NCI-H1694 treated with DMSO at 0.1 percent for 48 hours (cell line): Measurements from ENCODE around the gene KIN.
"Not testable (repeated sequence)": the region's sequence is repeated elsewhere in the genome, so short reads cannot be mapped to it uniquely, and the experiment has no call there.

Experiments used
- DNase-seq: peaks from one replicate; lab custom pipeline; 2025; lab: John Stamatoyannopoulos, UW

The KIN gene

GRCh38 chr10:7734821-7735220, 53.0 kb downstream of the KIN start:
- no peak for DNase-seq

DNA sequence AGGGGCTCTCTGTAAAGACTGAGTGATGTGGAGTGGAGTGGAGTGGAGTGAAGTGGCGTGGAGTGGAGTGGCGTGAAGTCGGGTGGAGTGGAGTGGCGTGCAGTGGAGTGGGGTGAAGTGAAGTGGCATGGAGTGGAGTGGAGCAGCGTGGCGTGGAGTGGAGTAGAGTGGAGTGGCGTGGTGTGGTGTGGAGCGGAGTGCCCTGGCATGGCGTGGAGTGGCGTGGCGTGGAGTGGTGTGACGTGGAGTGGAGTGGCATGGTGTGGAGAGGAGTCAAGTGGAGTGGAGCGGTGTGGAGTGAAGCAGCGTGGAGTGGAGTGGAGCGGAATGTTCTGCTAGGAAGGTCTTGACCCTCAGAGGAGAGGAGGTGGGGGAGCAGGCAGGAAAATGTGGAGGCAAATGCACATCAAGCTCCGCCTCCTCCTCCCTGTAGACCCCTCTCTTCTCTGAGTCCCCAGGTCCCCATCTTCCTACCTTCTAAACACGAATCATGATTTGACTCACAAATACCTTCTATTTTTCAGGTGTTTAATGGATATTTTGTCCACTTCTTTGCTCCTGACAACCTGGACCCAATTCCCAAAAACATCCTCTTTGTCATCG, 64.8 kb downstream of the KIN start:
- no peak for DNase-seq

- no peak for DNase-seq
Measured at GRCh38 chr10:7720478-7720877, 67.3 kb downstream of the KIN start.

DNA sequence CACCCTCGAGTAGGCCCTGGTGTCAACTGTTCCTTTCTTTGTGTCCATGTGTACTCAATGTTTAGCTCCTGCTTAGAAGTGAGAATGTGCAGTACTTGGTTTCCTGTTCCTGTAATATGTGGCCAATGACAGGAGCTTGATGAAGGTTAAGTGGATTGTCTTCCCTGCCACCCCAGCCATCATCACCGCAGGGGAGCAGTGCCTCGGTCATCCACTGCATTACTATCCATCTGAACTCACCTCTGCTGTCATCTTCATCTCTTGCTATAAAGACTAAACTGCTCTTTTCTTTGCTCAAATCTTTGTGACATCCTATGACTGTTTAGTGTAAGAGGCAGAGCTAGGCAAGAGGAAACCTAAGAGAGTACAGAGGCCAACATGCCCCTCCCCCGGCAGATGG, 69.1 kb downstream of the KIN start:
- DNase-seq, result no peak

DNA sequence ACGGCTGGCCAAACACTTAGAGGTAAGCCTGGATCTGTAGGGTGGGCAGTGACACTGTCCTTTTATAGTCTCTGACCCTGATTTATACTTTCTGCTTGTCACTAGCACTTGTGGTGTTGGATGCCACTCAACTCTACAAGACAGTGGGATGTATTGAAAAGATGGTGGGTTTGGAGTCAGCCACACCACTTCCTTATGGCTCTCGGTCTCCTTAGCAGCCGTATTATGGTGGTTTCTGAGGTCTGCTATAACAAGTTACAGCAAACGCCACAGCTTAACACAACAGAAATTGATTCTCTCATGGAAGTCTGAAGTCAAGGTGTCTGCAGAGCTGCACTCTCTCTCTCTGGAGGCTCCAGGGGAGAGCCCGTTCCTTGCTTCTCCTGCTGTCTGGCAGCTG, 70.0 kb downstream of the KIN start:
- no peak for DNase-seq

GRCh38 chr10:7715515-7715914, 72.3 kb downstream of the KIN start:
- no peak for DNase-seq

DNA sequence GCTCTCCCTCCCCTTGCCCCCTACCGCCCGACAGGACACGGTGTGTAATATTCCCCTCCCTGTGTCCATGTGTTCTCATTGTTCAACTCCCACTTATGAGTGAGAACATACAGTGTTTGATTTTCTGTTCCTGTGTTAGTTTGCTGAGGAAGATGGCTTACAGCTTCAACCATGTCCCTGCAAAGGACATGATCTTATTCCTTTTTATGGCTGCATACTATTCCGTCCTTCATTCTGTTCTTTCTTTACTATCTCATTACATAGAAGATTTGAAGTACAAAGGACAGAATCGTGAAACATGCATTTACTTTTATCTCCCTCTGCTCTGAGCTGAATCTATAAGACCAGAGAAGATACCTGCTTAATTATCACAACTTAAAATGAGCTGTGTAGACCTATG, 76.7 kb downstream of the KIN start:
- not testable (repeated sequence) for DNase-seq

GRCh38 chr10:7710446-7710845, 77.3 kb downstream of the KIN start:
- DNase-seq, result no peak

DNA sequence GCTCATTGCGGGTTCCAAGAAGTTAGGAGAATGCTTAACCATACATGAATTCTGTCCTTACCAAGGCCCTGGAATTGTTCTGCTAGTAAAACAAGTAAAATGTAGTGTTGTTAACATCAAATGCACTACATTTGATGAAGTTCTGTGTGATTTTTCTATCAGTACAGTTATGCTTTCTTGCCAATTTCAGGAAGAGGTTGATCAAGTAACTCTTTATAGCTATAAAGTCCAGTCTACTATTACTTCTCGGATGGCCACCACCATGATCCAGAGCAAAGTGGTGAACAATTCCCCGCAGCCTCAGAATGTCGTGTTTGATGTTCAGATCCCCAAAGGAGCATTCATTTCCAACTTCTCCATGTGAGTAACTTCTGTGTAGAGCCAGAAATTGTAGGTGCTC, 79.0 kb downstream of the KIN start:
- DNase-seq, result no peak

- DNase-seq, result no peak
Measured at GRCh38 chr10:7707858-7708622, 79.8 kb downstream of the KIN start.

DNA sequence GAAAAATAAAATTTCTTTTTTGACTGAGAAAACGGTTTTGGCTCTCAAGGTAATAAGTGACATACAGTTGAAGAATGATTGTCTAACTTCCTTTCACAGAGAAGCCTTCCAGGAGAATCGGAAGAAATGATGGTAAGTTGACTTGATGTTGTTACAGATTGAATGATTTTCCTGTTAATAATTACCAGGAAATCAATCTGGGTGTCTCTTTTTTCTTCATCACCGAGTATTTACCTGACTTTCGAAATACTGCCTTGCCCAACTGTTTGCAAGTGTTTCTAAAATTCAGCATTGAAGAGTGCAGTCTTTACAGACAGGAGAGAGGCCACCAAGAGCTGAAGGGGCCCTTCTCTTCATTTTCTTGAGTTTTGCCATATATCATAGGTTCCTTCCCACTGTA, 80.7 kb downstream of the KIN start:
- DNase-seq, result no peak

- no peak for DNase-seq
Measured at GRCh38 chr10:7706534-7707073, 81.2 kb downstream of the KIN start.

GRCh38 chr10:7705341-7705740, 82.5 kb downstream of the KIN start:
- DNase-seq, result no peak

- no peak for DNase-seq
Measured at GRCh38 chr10:7704071-7705016, 83.4 kb downstream of the KIN start.

DNA sequence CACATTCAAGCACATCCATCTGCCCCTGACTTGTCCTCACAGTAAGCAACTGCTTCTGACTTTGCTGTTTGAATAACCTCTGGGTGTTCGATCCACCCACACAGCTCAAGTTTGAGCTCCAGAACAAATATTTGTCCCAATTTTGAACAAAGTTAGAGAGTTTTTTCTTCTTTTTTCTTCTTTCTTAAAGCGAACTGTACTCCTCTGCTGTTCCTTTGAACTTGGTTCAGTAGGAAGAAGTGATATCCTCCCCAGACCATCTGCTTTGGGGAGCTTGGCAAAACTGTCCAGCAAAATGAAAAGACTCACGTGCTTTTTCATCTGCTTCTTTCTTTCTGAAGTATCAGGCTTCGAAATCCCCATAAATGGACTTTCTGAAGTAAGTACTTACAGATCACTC, 84.7 kb downstream of the KIN start, which contains the start of gene ITIH2:
Gene ITIH2, plus strand, starts transcription at position 177 of the 400 bp plus-strand sequence. Its CDS starts 119 bp downstream, at position 296.
- no peak for DNase-seq

GRCh38 chr10:7702288-7702812, 85.4 kb downstream of the KIN start:
- DNase-seq, result no peak

DNA sequence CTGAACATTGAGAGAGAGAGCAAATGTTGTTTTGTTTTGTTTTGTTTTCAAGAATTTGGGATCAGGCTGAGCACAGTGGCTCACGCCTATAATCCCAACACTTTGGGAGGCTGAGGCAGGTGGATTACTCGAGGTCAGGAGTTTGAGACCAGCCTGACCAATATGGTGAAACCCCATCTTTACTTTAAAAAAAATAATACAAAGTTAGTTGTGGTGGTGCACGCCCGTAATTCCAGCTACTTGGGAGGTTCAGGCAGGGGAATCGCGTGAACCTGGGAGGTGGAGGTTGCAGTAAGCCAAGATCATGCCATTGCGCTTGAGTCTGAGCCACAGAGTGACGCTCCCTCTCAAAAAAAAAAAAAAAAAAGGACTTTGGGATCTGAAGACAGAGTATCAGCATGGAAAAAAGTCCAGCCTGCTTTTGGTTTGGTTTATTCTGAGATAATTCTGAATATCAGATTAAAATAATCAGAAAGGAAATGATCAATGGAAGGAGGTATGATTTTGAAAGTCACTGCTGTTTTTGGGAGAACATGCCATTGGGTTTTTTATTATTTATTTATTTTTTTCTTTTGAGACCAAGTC, 86.5 kb downstream of the KIN start:
- DNase-seq, result no peak
